OCI-LY1 (cell line): Measurements from ENCODE around the gene RCAN2.

Experiments used
- H2AFZ ChIP-seq: fragments of 200-600 bp; sonication (generic), shearing (Covaris generic); 2 replicates; pipeline ENCODE4 v1.6.0; 2014; ENCODE audit warnings: antibody characterized with exemption, mild to moderate bottlenecking, low read length
- H3F3A ChIP-seq: fragments of 200-600 bp; sonication (generic), shearing (Covaris generic); 2 replicates; pipeline ENCODE4 v1.6.0; 2014; ENCODE audit warnings: mild to moderate bottlenecking, antibody characterized with exemption, low read length, moderate library complexity; ENCODE audit not compliant: insufficient read depth
- H3K27ac ChIP-seq: fragments of 200-600 bp; sonication (generic); 2 replicates; pipeline ENCODE4 v1.5.1; 2014; ENCODE audit warnings: low read length, mixed run types, mild to moderate bottlenecking, low read depth; ENCODE audit not compliant: poor library complexity, severe bottlenecking
- H3K27me3 ChIP-seq: fragments of 200-600 bp; sonication (generic); 2 replicates; pipeline ENCODE4 v1.6.0; 2014; ENCODE audit warnings: antibody characterized with exemption, mild to moderate bottlenecking, low read length, moderate library complexity; ENCODE audit not compliant: insufficient read depth
- H3K36me3 ChIP-seq: fragments of 200-600 bp; sonication (generic); 2 replicates; pipeline ENCODE4 v1.6.1; 2014; ENCODE audit warnings: mild to moderate bottlenecking, antibody characterized with exemption, low read length, moderate library complexity, mixed read lengths; ENCODE audit not compliant: insufficient read depth
- H3K4me1 ChIP-seq: fragments of 200-600 bp; sonication (generic); 2 replicates; pipeline ENCODE4 v1.5.1; 2014; ENCODE audit warnings: mild to moderate bottlenecking, low read length, moderate library complexity; ENCODE audit not compliant: insufficient read depth, severe bottlenecking
- H3K4me2 ChIP-seq: fragments of 200-600 bp; sonication (generic), shearing (Covaris generic); 2 replicates; pipeline ENCODE4 v1.6.1; 2014; ENCODE audit warnings: low read length
- H3K4me3 ChIP-seq: fragments of 200-600 bp; sonication (generic); 2 replicates; pipeline ENCODE4 v1.5.1; 2014; ENCODE audit warnings: low read length, low read depth, mild to moderate bottlenecking, mixed read lengths; ENCODE audit not compliant: poor library complexity, severe bottlenecking
- H3K79me2 ChIP-seq: fragments of 200-600 bp; shearing (Covaris generic); 2 replicates; pipeline ENCODE4 v1.6.1; 2016; ENCODE audit warnings: mixed run types, low read length, mixed read lengths; ENCODE audit not compliant: insufficient read depth
- H3K9ac ChIP-seq: fragments of 200-600 bp; sonication (generic), shearing (Covaris generic); 2 replicates; pipeline ENCODE4 v1.6.1; 2014; ENCODE audit warnings: mild to moderate bottlenecking, low read length, mixed read lengths
- H3K9me2 ChIP-seq: fragments of 200-600 bp; sonication (generic), shearing (Covaris generic); 2 replicates; pipeline ENCODE4 v1.6.1; 2014; ENCODE audit warnings: low read depth, mild to moderate bottlenecking, low read length, mixed read lengths
- H3K9me3 ChIP-seq: fragments of 200-600 bp; shearing (Covaris generic); 2 replicates; pipeline ENCODE4 v1.6.1; 2014; ENCODE audit warnings: low read length, mixed read lengths
- H4K20me1 ChIP-seq: fragments of 200-600 bp; sonication (generic), shearing (Covaris generic); 2 replicates; pipeline ENCODE4 v1.6.0; 2016; ENCODE audit warnings: mild to moderate bottlenecking, low read length; ENCODE audit not compliant: insufficient read depth
- CTCF ChIP-seq: fragments of 200-600 bp; sonication (generic), shearing (Covaris generic); IDR thresholded peaks from 2 replicates; pipeline ENCODE4 v1.5.1; 2017; ENCODE audit warnings: mild to moderate bottlenecking, antibody characterized with exemption, low read length, moderate library complexity, mixed read lengths
- EZH2 ChIP-seq: fragments of 200-600 bp; sonication (generic), shearing (Covaris generic); IDR thresholded peaks from 2 replicates; pipeline ENCODE4 v1.8.0; 2017; ENCODE audit warnings: borderline replicate concordance, mixed run types, mild to moderate bottlenecking, antibody characterized with exemption, low read length, moderate library complexity, mixed read lengths

The RCAN2 gene

GRCh38 chr6:46366190-46366900 is 124.9 kb downstream of the RCAN2 start:
- H3K4me2 ChIP-seq: no peak overlapping the region
- H3K79me2 ChIP-seq: no peaks in the 10 kb centered on the region
- H3K4me3 ChIP-seq: no peak overlapping the region
- H2AFZ ChIP-seq: no peak overlapping the region
- no peaks in the 10 kb centered on the region for H3K36me3 ChIP-seq
- H3K27ac ChIP-seq: no peak overlapping the region
- TF ChIP-seq EZH2 (no peak), CTCF (no peak)
- no peaks in the 10 kb centered on the region for H3K9me2 ChIP-seq
- H3K27me3 ChIP-seq: 0 out of 2 replicates have a peak, but pooled peaks cover 4% of the 10 kb centered on the region
- H3K9me3 ChIP-seq: no peaks in the 10 kb centered on the region
- H4K20me1 ChIP-seq: no peaks in the 10 kb centered on the region
- H3F3A ChIP-seq: no peaks in the 10 kb centered on the region
- H3K9ac ChIP-seq: no peak overlapping the region
- no peaks in the 10 kb centered on the region for H3K4me1 ChIP-seq

- Histone ChIP-seq H3K4me1 (peaks cover 23% of the 10 kb centered on the region), H3K4me3 (peak overlapping the region; percentile 17), H3K9ac (no peak overlapping the region), H2AFZ (peak overlapping the region; percentile 86; the same call in 1 of the 2 replicates), H3K27me3 (no peaks in the 10 kb centered on the region), H4K20me1 (no peaks in the 10 kb centered on the region), H3K4me2 (peak overlapping the region; percentile 57), H3K9me3 (no peaks in the 10 kb centered on the region), H3K36me3 (no peaks in the 10 kb centered on the region), H3K27ac (no peak overlapping the region), H3F3A (no peaks in the 10 kb centered on the region), H3K79me2 (no peaks in the 10 kb centered on the region), H3K9me2 (no peaks in the 10 kb centered on the region)
- TF ChIP-seq EZH2: no peak
- TF ChIP-seq CTCF: no peak
Observed at GRCh38 chr6:46357591-46357990, 133.7 kb downstream of the RCAN2 start.

DNA sequence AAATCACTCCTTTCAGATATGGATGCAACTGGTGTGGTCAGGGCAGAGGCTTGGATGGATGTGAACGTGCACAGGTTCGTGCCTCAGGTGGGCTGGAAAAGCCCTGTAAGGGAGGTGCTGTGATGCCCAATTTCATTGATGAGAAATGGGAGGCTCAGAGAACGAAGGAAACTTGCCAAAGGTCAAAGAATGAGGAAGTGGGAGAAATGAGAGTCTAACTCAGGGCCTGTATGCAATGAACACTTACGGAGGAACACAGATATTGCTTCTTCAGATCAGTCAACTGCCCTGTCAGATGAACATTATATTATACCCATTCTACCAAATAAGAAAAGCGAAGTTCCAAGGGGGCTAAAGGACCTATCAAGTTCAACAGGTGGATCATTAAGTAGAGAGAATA is 134.7 kb downstream of the RCAN2 start:
- no peaks in the 10 kb centered on the region for H3K79me2 ChIP-seq
- no peaks in the 10 kb centered on the region for H3K27me3 ChIP-seq
- no peaks in the 10 kb centered on the region for H3K9me2 ChIP-seq
- H3K36me3 ChIP-seq: no peaks in the 10 kb centered on the region
- H3K4me2 ChIP-seq: no peak overlapping the region
- no peak overlapping the region for H3K4me3 ChIP-seq
- no peak for TF ChIP-seq EZH2
- no peak for TF ChIP-seq CTCF
- no peaks in the 10 kb centered on the region for H3K9me3 ChIP-seq
- no peak overlapping the region for H3K9ac ChIP-seq
- H3K4me1 ChIP-seq: peaks cover 23% of the 10 kb centered on the region
- H2AFZ ChIP-seq: no peak overlapping the region
- no peaks in the 10 kb centered on the region for H4K20me1 ChIP-seq
- no peak overlapping the region for H3K27ac ChIP-seq
- H3F3A ChIP-seq: no peaks in the 10 kb centered on the region
